8988T (cell line): Measurements from ENCODE around the gene CST3.
"Not testable (repeated sequence)": the region's sequence is repeated elsewhere in the genome, so short reads cannot be mapped to it uniquely, and the experiment has no call there.

Experiments used
- DNase-seq: peaks from one replicate; pipeline ENCODE4 v3.0.0; 2011

Gene CST3

DNA sequence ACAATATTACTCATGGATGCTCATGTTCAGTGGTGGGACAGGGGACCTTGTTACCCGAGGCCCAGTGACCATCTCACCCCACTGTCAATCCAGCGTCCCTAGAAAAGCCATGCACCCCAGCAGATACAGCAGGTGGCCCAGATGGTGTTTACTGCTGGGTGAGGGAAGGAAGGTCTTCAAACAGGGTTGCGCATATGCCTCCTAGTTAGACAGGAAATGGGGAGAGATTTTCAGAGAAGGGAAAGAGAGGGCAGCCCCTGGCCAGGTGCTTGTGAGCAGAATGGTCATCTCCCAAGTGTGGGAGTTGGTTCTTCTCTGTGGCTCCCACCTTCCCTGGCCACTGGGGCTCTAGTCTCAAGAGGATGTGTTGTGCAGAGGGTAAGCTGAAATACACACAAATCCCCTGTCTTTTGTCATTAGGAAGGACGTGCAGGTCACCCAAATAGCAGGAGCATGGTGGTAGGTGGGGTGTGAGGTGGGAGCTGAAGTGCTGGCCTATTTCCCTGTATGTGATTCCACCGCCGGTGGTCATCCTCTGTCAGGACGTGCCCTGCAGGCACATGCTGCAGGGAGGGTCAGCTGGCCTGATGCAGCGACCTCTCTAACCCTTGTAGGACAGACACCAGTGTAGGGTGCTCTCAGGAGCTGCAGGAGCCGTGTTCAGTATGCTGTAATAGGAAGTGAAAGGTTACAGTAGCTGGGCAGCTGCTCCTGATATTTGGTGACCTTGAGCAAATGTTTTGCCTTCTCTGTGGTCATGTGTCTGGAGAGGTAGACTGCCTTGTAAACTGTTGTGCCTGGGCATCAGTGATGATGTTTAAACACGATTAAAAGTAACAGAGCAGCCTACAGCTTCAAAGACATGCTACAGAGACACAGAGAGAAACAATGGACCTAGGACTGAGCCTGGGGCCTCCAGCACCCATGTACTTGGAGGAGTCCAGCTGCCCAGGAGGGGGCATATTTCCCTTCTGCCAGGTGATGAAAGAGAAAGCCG lies 3.2 kb upstream of the CST3 start:
- DNase-seq, result no peak

- DNase-seq, result no peak
These were observed 2.4 kb upstream of the CST3 start for GRCh38 chr20:23640018-23640601.

DNA sequence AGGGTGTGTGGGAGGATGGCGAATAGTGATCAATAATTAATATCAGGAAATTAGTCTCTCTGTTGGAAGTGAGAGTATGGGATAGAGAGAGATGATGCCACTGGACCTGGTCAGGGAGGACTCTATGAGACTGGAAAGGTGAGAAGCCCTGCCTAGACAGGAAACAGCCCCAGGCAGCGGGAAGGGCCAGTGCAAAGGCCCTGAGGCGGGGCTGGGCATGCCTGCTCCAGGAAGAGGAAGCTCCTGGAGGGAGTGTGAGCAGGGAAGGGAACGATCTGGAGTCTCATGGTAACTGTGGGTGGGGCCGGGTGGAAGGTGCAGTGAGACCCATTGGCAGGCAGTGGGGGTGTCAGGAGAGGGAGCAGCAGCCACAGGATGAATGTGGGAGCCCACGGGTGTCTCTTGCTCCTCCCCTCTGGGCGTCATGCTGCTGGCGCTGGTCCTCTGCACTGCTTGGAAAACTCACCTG lies 1.8 kb upstream of the CST3 start:
- DNase-seq, result no peak

- DNase-seq, result no peak
These were observed 554 bp upstream of the CST3 start for GRCh38 chr20:23638309-23638708.

DNA sequence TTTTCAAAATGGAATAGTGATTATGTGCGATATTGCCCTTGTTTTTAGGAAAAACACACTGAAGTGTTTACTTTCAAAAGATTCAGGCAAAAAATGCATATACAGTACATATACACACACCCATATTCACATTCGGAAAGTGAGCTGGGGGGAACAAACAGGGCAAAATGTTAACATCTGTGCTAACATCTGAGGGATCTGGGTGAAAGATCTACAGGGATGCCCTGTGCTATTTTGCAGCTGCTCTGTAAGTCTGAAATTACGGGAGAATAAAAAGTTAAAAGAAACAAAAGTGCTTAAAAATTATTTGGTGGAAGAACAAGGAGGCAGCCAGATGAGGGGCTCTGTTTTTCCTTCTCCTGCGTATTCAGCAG lies 860 bp downstream of the CST3 start:
- DNase-seq, result no peak

DNA sequence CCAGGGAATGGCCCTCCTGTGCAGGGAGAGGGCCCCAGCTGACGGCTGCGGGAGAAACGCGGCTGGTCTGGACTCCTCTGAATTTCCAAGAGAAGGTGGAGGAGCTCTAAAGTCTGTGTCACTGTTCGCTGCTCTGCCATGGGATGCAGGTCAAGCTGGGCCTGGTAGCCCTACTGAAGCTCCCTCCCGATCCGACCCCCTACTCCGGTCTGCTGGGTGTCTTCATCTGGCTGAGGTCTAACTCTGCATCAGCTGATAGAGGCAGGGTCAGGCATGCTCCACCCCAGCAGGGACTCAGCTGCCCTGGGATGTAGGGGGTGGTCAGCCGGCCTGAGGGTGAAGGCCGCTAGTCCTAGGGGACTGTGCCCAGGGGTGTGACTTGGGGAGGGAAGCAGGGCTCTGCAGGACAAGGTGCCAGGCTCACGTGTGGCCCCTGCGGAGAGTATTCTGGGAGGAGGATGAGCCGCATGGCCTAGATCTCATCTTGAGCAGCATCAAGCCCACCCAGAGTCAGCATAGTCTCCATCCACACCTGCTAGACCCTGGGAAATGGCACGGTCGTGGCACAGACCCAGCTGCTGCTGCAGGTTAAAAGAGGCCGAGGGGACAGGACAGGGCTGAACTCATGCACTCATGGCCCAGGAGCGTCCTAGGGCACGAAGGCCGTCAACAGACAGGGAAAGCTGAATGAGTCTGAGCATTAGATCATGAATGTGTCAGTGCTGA lies 1.4 kb downstream of the CST3 start:
- no peak for DNase-seq

DNA sequence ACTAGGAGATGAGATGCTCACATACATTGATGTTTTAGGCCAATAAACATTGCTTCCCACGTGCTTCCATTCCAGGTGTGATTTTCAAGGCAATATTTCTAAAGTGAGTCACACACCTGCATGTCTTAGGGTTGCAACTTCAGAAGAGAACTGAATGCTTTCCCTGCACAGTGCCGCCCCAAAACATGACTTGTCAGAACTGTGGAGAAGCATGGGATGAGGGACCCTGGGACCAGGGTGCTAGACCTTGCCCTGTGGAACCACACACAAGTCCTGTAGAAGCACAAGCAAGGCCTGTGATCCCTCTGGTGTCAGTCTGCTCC lies 2.0 kb downstream of the CST3 start:
- DNase-seq, result not testable (repeated sequence)

DNA sequence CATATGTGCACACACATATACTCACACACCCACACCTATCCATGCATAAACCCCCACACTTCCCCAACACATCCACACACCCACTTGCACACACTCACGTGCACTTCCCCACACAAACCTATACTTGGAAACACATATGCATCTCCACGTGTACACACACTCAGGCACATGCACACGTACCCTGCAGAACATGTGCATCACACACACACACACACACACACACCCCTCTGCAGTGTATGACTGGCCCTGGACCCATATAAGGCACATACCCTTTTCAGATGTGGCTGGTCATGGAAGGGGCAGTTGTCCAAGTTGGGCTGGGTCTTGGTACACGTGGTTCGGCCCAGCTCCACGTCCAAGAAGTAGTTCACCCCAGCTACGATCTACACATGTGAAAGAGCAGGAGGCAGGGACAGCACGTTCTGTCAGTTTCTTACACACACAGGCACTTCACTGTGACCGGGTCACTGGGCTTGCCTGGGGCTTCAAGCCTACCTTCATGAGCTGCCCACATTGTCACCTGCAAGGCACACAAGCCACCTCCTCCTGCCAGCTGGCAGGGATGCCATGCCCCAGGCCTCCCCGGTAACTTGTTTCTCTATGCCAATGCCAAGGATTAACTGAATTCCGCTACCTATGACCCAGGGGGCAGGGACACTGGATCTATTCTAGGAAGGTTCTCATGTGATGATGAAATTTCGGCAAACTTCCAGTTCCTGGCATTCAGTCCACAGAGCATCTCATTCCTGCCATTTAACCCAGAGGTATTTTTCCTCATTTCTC lies 2.6 kb downstream of the CST3 start:
- DNase-seq, result no peak

DNA sequence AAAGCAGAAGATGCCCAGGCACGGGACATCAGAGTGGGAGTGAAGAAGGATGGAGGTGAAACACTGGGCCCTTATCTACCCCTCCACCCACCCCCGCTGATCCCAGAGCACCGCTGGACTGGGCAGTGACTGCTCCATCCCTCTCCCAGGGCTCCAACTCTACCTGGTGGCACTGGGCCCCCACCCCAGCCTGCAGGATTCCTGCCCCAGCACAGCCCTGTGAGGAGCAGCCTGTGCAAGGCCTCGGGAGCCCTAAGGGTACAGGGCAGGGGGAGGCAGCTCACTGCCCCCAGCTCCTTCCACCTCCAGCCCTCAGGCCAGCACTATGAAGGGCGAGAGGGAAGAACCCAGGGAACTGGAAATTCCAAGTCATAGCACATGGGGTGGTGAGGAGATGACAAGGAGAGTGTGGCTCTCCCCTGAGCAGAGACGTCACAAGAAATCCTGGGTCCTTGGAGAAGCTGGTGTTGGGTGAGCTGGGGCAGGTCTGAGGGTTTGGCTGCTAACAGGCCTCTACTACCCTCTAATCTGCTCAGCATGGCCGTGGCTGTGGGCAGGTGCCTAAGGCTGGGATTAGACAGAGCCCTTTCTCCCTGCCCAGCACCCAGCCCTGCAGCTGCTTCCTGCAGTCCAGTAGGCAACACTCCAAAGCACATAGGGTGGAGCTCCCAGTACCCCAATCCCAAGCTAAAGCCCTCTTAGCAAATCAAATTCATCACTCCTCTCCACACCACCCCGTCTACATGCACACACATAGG lies 3.5 kb downstream of the CST3 start:
- DNase-seq, result no peak

DNA sequence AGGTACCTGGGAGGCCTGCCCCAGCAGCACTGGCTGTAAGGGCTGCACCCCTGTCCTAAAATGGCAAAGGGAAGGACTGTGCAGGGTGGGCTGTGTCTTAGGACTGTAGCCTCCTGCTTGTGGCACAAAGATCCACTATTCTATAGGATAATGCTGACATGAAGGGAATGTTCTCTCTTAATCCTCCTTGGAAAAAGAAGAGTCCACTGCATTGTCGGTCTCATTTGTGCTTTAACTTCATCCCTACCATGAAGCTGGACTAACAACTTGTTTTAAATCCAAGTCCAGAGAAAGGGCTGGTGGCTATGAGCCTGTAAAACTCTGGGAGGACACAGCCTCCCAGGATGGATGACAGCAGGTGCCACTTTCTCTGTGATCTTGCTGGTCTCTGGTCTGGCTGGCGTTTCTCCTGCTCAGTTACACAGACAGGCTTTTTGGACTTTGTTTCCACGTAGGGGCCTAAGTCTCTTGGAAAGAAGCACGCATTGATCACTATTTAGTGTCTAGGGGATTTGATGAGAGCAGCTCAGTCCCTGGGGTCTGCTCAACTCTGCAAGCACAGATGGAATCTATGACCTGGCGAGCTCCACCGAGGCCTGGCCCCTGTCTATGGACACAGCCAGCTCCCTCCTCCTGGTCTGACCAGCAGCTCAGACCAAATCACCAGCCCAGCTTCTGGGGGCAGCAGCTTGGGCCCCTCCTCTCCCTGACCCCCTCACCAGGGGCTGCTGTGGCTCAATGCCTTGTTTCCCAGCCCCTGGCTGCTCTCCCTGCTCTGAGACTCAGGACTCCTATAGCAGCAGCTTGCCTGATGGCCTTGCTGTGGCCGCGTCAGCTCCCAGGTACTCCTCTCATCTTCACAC lies 4.8 kb downstream of the CST3 start:
- DNase-seq, result no peak

DNA sequence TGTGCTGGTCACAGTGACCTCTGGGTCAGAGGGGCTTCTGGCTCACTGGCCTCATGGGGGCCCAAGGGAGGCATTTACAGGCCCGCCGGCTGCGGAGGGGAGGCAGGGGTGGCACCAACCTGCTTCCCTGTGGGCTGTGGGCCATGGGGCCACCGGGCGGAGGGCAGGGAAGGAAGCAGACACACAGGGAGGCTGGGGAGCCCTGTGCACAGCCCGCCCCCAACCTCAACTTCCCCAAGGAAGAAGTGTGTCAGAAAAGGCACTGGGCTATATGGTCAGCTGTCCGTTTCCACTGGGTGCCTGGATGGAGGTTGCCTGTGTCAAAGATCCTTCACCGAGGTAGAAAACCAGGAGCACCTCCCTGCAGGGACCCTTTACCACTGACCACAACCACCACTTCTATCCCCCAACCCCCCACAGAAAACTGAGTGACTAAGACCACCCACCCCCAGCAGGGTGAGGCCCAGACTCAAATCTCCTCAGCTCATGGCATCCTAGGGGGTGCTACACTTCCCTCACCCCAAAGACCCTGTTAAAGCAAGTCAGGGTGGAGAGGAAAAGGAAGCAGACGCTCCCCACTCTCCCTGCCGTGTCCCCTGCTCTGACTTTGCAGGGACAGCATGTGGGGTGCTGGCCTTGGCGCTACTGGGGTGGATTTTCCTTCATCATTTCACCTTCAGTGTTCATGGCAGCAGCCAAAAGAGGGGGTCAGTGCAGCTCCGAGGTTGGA lies 5.6 kb downstream of the CST3 start:
- DNase-seq, result no peak

DNA sequence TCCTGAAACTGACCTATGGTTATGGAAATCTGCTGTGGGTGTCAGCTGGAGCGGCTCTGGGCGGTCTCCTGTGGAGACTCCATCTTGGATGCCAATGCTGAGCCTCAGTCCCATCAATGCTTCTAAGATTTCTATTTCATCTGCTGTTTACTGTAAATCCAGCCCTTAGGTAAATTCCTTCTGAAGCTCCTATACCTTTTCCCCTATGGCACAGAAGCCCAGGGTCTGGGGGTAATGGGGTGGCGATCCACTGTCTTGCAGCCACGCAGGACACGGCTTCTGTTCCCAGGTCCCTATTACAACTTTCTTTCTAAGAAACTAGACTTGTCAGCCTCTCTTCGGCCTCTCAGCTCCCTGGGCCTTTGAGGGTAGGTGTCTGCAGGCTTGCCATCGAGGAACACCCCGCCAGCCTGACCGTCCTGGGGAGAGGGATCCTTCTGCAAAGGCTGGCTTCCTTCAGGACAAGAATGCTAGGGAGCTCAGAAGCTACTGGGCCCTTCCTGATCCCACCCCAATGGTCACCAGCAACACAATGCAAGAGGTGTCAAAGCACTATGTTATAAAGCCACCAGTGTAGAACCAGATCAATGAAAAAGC lies 6.4 kb downstream of the CST3 start:
- no peak for DNase-seq

DNA sequence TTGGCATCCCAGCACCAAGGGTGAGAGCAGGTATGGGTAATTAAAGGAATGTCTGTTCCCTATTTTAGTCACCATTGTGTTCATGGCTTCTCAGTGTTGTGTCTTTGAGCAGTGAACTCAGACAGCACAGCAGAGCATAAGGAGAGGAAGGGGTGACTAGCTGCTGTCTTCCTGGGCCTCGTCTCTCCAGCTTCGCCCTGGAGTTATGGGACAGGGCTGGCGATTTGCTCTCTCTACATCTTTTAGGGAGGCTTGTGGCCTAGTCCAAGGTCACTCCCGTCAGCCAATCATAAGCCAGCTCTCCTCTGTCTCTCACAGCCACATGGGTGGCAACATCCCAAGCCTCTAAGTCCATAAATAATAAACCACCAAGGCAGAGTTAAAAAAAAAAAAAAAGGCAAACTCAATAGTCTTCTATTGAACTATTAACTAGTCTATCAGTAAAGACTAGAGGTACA lies 7.3 kb downstream of the CST3 start:
- no peak for DNase-seq

DNA sequence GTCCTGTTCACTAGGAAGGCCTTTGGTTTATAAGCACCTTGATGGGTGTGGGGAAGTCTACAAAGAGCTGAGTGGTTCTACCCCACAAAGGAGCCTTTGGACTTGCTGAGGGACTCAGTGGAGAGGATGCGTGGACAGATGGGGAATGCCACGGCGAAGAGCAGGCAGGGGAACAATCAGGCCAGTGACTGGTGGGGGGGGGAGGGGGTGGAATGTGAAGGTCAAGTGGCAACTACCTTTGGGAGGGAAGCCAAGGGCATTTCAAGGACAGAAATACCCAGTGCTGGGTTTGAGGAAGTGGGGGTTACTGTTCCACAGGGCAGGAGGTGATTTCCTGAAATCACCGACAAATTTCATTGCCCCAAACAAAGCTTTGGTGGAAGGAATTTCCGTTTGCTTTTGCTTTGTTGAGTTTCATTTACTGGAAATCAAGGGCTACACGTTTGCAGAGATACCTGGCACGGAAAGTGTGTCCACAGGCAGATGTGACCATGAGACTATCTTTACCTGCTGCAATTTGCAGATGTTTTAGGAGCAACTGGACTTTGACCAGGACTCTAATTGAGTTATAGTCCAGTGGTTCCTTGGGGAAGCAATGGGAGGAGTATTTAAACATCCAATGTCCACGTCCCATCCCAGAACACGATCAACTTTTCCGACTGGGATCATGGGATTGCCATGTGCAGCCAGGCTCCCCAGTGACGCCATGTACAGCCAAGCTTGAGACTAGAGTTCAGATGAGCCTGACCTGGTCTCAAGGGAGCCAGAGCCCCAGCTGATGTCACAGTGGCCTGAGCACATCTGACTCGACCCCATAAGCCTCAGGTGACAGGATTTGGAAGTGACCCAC lies 8.0 kb downstream of the CST3 start:
- no peak for DNase-seq

GRCh38 chr20:23629017-23629541 lies 8.7 kb downstream of the CST3 start:
- DNase-seq, result no peak

GRCh38 chr20:23628402-23629016 lies 9.2 kb downstream of the CST3 start:
- no peak for DNase-seq

GRCh38 chr20:23627501-23627900 lies 10.3 kb downstream of the CST3 start:
- no peak for DNase-seq

- DNase-seq, result no peak
These were observed 11.6 kb downstream of the CST3 start for GRCh38 chr20:23626040-23626620.
